Germinal center (tissue), 1 donor: ENCODE data around the gene MARK2.
A peak's percentile ranks its signal among the peaks of the same experiment; 100 is the strongest.

Experiments used
- DNase-seq: peaks from one replicate; pipeline ENCODE4 v3.0.0; 2012; ENCODE audit warnings: mixed read lengths, low spot score

The MARK2 gene

GRCh38 chr11:63829823-63830489 is 9.0 kb upstream of the MARK2 start:
- DNase-seq = no peak

- DNase-seq = no peak
These were observed 7.6 kb upstream of the MARK2 start for GRCh38 chr11:63831326-63831725.

GRCh38 chr11:63832336-63832735 is 6.6 kb upstream of the MARK2 start:
- no peak for DNase-seq

- DNase-seq = no peak
These were observed 5.9 kb upstream of the MARK2 start for GRCh38 chr11:63833048-63833447.

GRCh38 chr11:63834535-63835157 is 4.3 kb upstream of the MARK2 start:
- no peak for DNase-seq

- DNase-seq = no peak
These were observed 3.8 kb upstream of the MARK2 start for GRCh38 chr11:63835158-63835545.

- peak; percentile 79 for DNase-seq
These were observed 1.8 kb upstream of the MARK2 start for GRCh38 chr11:63837027-63837688.

GRCh38 chr11:63837739-63838138 is 1.2 kb upstream of the MARK2 start:
- DNase-seq = no peak

GRCh38 chr11:63838150-63838677 is 696 bp upstream of the MARK2 start:
- DNase-seq = no peak

- DNase-seq = peak; percentile 57
These were observed 822 bp downstream of the MARK2 start for GRCh38 chr11:63839508-63840355.

GRCh38 chr11:63840356-63841060 is 1.6 kb downstream of the MARK2 start:
- no peak for DNase-seq

- DNase-seq = no peak
These were observed 2.6 kb downstream of the MARK2 start for GRCh38 chr11:63841554-63841953.

GRCh38 chr11:63843041-63843440 is 4.1 kb downstream of the MARK2 start:
- DNase-seq = no peak

GRCh38 chr11:63844836-63845235 is 5.9 kb downstream of the MARK2 start:
- no peak for DNase-seq

GRCh38 chr11:63845303-63845702 is 6.4 kb downstream of the MARK2 start:
- DNase-seq = no peak

- no peak for DNase-seq
These were observed 7.0 kb downstream of the MARK2 start for GRCh38 chr11:63845911-63846310.

- DNase-seq = no peak
These were observed 8.0 kb downstream of the MARK2 start for GRCh38 chr11:63846897-63847296.

- DNase-seq = no peak
These were observed 8.5 kb downstream of the MARK2 start for GRCh38 chr11:63847363-63847762.

- no peak for DNase-seq
These were observed 10.8 kb downstream of the MARK2 start for GRCh38 chr11:63849691-63850090.

- no peak for DNase-seq
These were observed 12.0 kb downstream of the MARK2 start for GRCh38 chr11:63850920-63851319.

GRCh38 chr11:63851364-63851763 is 12.5 kb downstream of the MARK2 start:
- no peak for DNase-seq

- DNase-seq = no peak
These were observed 14.6 kb downstream of the MARK2 start for GRCh38 chr11:63853476-63853875.
